Right ventricle myocardium superior (tissue), 1 donor: ENCODE results near the gene UBR3. TPM values are rescaled to one million over a fixed set of nuclear protein-coding genes. Genes with fewer than 3 reads are reported as not detected.

Experiments
- ATAC-seq: fragments of 200-7000 bp; cut with Tn5 transposase; one replicate; pipeline ENCODE4 v1.9.1; 2020; ENCODE audit warnings: mild to moderate bottlenecking; ENCODE audit not compliant: poor library complexity
- DNase-seq: peaks from one replicate; pipeline ENCODE4 v3.0.0-alpha.2; 2020
- intact Hi-C: fragments of 100-400 bp; cut with DNase I; formaldehyde crosslinking; loops from one replicate; pipeline ENCODE4 v1.11.2; 2022
- total RNA-seq: library from RNA; stranded (reverse); fragmentation: NEBNext Ultra II Directional; extraction: Animal tissue kit (Norgen Biotek cat#: 25700); gene quantifications from one replicate; pipeline ENCODE4 v1.2.1, GENCODE V29; 2021
- donor health status: DM: no; HTN: yes; CAD: no; lungs with severe emphysema.

The UBR3 gene
- total RNA-seq, 1 donor from 2014 or later: 112 TPM

DNA sequence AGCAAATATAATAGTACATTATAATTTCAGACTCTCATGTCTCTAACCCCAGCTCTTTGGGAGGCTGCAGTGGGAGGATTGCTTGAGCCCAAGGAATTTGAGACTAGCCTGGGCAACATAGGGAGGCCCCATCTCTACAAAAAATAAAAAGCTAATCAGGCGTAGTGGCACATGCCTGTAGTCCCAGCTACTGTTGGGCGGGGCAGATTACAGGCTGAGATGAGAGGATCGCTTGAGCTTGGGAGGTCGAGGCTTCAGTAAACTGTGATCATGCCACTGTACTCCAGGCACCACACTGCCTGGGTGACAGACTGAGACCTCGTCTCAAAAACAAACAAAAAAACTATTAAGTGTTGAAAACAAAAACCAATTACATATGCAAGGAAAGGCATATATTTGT lies 227.7 kb downstream of the UBR3 start:
- DNase-seq (no peak), ATAC-seq (no peak)
- intact Hi-C loops: no loop called here

DNA sequence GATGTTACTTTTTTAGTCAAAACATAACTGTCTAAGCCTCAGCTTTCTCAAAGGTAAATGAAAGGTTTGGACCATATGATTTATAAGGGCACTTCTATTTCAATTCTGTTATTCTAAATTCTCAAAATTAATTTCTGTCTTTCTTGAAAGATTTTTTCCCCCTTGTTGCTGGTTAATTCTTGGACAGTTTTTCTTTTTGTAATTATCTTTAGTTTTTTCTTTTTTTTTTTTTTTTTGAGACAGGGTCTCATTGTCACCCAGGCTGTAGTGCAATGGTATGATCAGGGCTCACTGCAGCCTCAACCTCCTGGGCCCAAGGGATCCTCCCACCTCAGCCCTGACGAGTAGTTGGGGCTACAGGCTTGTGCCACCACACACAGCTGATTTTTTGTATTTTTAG lies 229.6 kb downstream of the UBR3 start:
- no peak for DNase-seq
- intact Hi-C loops: no loop called here
- ATAC-seq: no peak

DNA sequence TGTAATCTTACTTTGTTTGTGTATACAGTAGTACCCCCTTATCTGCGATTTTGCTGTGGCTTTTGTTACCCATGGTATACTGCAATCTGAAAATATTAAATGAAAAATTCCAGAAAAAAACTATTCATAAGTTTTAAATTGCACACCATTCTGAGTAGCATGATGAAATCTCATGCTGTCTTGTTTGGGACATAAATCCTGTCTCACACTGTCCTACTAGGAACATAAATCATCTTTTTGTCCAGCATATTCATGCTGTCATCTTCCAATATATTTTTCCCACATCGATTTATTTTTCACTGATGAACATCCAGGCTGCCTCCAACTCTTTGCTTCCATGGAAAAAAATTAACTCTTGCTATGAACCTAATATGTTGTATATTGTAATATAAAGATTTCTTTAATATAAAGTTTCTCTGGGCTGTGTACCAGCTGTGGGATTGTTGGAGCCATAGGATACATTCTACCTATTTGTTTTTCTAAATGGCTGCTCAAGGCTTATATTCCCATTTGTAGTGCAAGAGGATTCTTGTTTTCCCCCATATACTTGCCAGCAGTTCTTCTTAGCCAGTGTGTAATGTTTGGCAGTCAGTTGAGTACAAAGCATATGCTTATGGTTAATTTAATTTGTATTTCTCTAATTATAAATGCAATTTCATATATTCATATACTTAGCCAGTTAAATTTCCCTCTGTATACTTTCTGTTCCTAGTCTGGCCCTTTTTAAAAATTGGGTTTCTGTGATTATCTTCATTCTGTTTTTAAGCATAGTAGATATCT lies 236.4 kb downstream of the UBR3 start:
- no peak for DNase-seq
- no peak for ATAC-seq
- intact Hi-C loops: no loop called here

DNA sequence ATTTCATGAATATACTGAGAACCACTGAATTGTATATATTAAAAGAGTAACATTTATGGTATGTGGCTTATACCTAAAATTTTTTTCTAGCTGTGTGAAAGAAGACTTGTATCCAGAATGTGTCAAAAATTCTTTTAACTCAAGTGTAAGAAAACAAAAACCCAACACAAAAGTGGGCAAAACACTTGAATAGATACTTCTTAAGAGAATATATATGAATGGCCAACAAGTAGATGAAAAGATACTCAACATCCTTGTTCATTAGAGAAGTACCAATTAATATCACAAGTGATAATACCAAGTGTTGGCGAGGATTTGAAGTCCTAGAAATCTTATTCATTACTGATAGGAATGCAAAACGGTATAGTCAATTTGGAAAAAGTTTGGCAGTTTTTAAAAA lies 243.5 kb downstream of the UBR3 start:
- no peak for ATAC-seq
- intact Hi-C loops: no loop called here
- no peak for DNase-seq

DNA sequence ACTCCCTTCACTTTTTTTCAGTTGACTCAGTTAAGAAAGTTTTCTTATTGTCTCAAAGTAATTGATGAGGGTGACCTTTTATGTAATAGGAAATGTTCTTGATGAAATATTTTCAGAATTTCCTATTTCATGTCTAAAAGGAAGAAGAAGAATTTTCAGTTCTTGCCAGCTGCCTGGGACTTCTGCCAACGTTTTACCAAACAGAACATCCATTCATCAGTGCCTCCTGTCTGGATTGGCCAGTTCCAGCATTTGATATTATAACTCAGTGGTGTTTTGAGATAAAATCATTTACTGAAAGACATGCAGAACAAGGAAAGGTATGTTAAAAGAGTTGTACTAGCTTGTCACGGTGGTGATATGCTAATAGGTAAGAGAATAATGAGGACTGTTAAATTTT lies 246.0 kb downstream of the UBR3 start:
- DNase-seq (peak; percentile 43), ATAC-seq (peak; percentile 74)
- intact Hi-C loops: no loop called here

DNA sequence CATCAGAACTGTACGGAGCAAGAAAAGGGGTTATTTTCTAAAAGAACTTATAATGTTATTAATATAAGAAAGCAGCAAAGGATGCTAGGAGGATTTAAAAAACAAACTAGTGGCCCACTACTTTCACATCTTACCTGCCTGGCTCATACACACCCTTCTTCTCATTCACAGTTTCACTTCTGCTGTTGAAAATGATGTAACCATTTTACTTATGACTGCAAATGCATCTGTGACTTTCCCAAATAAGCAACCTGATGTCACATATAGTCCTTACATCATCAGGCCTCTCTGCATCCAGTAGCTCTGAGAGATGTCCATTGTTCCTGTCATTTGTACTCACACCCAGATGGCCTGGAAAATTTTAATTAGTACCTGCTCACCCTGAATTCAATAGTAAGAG lies 248.9 kb downstream of the UBR3 start:
- no peak for ATAC-seq
- no peak for DNase-seq
- intact Hi-C loops: no loop called here

DNA sequence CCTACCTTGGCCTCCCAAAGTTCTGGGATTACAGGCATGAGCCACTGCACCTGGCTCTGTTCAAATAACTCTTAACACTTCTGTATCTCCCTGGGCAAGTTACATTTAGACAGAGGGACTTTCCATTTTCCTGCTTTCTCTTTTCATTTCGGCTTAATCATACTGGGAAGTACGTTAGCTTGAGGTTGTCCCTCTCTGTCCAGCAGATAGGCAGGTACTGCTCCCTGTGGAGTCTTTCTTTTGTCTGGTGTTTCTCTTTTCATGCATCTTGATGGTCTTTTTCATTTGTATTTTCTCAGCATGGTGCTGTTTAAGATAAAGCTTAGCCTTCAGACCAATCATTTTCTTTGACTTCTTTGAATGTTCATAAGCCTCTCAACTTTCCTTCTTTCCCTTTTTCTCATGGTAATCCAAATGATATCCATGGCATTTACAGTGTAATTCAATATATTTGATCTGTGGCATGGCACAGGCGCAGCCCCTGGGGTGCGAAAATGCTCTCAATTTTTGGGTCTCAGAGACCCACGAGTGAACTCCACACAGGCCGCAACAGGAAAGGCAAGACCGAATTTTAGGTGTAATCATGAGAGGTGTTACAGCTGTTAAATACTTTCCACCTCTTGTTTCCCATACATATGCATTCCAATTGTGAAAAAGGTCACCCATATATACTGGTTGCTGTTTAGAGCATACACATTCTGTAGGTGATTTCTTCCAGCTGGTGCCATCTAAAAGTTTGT lies 250.7 kb downstream of the UBR3 start:
- ATAC-seq: no peak
- intact Hi-C loops: no loop called here
- DNase-seq: no peak

DNA sequence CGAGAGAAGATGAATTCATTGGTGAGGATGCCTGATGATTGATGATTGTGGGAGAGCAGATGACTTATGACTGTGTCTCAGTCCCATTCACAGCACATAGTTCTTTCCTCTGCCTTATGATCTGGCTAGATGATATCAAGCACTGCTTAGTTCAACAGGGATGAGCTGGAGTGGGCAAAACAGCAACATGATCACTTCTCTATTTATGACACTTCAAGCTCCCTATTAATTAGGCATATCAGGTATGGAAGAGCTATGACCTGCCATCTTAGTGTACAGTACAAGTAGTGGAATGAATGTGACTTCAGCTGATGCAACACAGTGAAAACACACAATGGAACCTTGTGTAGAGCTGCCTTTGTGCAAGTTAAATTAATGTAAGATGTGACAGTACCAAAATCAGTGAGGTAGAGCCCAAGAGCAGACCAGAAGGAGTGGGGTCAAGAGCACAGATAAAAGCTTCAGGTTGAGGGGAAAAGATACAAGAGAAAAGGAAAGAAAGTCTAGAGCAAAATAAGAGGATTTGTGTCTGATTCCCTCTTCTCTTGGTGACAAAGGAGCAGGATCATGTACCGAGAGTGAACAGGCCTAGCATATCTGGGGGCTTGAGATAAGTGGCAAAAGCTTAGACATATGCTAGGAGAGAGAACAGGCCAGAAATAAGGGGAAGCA lies 257.7 kb downstream of the UBR3 start:
- intact Hi-C loops: no loop called here
- ATAC-seq (no peak), DNase-seq (no peak)

DNA sequence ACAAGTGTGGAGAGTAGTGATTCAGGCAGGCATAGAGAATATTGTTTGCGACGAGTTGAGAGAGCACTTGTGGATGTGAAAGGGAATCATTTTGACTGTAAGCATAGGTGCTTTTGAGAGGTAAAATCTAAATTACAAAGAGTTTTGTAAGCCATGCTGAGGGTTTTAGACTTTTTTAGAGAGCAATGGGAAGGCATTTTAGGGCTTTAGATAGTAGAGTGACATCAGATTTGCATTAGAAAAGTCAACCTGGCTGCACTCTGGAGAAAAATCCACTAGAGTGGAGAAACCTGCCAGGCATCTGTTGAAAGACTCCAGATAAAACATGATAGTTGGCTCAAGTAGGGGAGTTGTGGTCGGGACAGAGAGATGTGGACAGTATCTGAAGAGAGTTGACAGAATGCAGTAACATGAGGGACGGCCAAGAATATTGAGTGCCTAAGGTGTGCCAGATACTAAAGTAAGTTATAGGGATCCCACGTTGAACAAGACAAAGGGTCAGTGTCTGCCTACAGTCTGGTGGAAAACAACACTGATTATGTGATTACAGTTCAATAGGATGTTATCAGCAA lies 258.9 kb downstream of the UBR3 start:
- intact Hi-C loops: no loop called here
- DNase-seq: no peak
- peak; percentile 70 for ATAC-seq

DNA sequence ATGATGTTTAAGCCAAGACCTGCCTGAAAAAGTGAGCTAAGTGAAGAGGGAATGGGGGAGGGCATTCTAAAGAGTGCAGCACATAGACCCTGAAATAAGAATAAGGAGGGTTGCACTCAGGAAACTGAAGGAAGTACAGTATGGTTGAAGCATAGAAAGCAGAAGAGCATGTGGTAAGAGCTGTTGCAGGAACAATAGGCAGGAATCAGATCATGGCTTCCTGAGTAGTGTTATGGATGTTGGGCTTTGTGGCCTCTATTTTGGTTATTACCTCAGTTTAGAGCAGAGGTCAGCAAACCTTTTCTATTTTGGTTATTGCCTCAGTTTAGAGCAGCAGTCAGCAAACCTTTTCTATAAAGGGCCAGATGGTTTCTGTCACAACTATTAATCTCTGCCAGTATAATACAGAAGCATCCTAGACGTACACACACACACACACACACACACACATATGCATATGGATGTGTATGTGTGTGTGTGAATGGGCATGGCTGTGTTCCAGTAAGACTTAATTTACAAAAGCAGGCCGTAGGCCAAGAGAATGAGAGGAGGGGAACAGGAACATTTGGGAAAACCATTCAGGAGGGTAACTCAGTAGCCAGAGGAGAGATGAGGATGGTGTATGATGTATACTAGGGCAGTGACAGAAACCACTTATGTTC lies 259.6 kb downstream of the UBR3 start:
- ATAC-seq (peak; percentile 8), DNase-seq (no peak)
- intact Hi-C loops: no loop called here

DNA sequence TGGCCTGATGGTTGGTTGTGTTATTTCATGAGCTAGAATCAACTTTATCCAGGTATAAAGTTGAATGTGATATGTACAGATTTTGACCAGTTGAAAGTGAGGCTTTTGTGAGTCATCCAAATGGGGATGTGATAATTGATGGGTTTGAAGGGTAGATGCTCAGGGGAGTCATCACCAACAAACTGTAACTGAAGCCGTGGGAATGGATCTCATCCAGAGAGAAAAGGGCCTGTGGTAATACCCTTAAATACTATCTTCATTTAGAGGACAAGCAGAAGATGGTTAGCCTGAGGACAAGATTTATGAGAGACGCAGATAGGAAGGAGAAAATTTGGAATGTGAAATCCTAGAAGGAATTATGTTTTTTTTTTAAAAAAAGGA lies 260.1 kb downstream of the UBR3 start:
- peak; percentile 25 for ATAC-seq
- DNase-seq: no peak
- intact Hi-C loops: no loop called here

DNA sequence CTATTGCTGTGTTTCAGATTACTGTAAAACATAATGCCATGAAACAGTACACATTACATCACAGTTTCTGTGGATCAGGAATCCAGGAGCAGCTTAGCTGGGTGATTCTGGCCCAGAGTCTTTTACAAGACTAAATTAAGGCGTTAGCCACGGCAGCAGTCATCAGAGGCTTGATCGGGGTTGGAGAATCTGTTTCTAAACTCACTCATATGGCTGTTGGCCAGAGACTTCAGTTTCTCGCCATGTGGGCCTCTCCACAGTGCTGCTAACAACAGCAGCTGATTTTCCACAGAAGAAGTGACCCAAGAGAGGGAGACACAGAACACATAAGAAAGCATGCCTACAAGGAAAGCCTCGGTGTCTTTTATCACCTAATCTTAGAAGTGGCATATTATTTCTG lies 261.5 kb downstream of the UBR3 start:
- DNase-seq (no peak), ATAC-seq (peak; percentile 46)
- intact Hi-C loops: no loop called here

DNA sequence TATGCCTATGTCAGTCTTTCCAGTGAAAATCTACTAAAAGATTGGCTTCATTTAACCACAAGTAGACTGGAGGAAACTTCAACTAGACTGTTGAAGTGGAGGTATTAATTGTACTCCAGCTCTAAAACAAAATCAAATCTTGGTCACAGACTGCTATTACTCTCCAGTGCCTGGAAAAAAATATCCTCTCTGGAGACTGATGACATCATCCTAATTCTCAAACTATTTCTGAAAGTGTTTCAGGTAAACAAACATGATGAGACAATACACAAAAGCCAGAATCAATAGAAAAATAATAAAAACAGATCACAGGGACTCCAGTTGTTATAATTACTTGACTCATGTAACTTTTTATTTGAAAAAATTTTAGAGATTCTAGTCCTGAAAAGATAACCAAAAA lies 263.0 kb downstream of the UBR3 start:
- intact Hi-C loops: no loop called here
- ATAC-seq: no peak
- DNase-seq: no peak

DNA sequence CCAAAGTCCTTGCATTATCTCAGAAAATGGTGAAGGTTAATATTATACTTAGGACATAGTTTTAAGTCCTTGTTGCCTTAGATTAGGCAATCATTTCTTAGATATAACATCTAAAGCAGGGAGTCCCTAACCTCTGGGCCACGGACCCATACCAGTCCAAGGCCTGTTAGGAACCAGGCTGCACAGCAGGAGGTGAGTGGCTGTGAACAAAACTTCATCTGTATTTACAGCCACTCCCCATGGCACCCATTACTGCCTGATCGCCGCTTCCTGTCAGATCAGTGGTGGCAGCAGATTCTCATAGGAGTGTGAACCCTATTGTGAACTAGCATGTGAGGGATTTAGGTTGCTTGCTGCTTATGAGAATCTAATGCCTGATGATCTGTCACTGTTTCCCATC lies 264.2 kb downstream of the UBR3 start:
- intact Hi-C loops: no loop called here
- no peak for DNase-seq
- no peak for ATAC-seq

DNA sequence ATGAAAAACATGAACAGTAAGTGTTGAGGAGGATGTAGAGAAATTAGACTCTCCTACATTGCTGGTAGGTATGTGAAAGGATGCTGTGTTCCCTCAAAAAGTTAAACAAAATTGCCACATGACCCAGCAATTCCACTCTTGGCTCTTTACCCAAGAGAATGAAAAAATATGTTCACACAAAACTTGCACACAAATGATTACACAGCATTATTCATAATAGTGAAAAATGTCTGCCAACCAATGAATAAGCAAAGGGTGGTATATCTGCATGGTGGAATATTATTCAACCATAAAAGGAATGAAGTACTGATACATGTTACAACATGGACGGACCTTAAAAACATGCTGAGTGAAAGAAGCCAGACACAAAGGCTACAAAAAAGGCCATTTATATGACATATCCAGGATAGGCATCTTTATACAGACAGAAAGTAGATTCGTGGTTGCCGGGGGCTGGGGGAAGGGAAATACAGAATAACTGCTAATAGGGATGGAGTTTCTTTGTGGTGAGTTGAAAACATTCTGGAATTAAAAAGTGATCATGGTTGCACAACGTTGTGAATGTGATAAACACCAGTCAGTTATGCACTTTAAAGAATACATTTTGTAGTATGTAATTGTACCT lies 265.3 kb downstream of the UBR3 start:
- ATAC-seq: no peak
- intact Hi-C loops: no loop called here
- DNase-seq: no peak

DNA sequence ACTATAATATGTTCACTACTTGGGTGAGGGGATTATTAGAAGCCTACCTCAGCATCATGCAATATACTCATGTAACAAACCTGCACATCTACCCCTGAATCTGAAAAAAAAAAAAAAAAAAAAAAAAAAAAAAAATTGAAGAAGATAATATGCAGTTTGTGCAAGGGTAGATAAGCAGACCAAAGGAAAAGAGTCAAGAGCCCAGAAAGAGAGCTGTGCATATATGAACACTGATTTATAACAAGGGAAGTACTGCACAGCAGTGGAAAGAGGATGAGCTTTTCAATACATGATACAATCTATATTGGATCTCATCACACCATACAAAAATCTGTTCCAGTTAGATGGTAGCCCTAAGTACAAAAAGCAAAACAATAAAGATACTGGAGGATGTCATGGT lies 268.1 kb downstream of the UBR3 start:
- ATAC-seq (no peak), DNase-seq (no peak)
- intact Hi-C loops: no loop called here

DNA sequence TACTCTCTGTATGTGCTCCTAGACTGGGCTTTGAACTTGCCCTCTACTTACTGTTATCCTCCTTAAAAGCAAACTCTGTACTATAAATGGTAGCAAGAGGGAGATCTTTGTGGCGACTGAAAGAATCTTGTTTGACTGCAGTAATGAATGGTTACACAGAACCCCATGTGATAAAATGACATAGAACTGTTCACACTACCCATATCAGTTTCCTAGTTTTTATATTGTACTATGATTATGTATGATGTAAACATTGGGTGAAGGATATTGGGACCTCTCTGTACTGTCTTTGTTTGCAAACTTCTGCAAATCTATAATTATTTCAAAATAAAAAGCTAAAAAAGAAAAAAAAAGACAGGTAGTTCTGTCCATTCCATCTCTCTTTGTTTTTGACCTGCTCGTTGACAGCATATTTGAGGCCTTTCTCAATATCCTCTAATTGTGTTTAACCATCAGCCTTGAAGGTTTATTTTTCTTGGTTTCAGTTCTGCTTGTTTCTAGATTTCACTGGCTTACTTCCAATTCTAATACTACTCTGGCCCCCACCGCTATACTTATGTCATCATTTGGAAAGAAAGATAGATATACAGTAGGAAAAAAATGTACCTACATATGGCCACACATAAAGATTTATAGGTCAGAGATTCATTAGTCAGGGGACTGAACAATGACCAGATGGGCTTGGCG lies 271.5 kb downstream of the UBR3 start:
- DNase-seq: no peak
- no peak for ATAC-seq
- intact Hi-C loops: no loop called here

DNA sequence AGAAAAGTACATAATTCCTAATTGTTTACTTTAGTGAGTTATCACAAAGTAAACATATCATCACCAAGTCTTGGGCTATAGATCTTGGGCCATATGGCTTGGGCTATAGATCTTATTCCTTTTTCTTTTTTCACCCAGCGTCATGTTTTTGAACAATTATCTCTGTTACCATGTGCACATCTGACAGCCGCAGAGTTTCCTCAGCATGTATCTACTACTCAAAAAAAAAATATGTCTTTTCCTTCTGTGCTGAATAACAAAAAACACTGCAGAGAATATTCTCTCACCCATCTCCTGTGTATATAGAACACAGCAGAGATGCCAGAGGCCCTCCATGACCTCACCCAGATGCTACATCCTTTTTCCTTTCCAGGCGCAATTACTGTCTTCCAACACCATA lies 274.5 kb downstream of the UBR3 start:
- intact Hi-C loops: no loop called here
- DNase-seq (no peak), ATAC-seq (no peak)
